ENCODE measurements around the gene SDK2.

SDK2 gene

DNA sequence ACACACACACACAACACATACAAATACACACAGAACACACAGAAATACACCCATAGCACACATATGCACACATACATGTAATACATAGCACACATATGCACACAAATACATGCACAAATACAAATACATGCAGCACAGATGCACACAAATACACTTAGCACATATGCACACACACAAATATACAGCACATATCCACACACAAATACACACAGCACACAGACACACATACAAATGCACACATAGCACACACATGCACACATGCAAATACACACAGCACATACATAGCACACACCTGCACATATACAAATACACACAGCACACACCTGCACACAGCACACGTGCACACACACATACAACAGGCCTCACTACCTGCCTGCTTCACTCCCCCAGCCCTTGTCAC is 49.6 kb downstream of the SDK2 start:
- H3K4me3 ChIP-seq (ENCODE audit: low read depth, low read length), result no peak overlapping the region
- no peaks in the 10 kb centered on the region for H3K36me3 ChIP-seq (ENCODE audit: control insufficient read depth in 2 of 2, insufficient read depth in 1 of 2, low read length in 2 of 2)
- no peak overlapping the region for H3K27ac ChIP-seq (ENCODE audit: extremely low read depth, low read depth, low read length)
- no peaks in the 10 kb centered on the region for H3K9me3 ChIP-seq (ENCODE audit: control insufficient read depth, insufficient read depth, low read depth, low read length)
- ChIA-PET CTCF (interaction anchor here (0.6 to 0.7 kb wide), 2 partner anchors 404 to 533 kb away, joined by 3 read pairs; no protein-coding TSS in a partner anchor), POLR2A (no interaction called here)
- no peak for TF ChIP-seq ZNF423 (tag by site-specific recombination; IDR thresholded peaks at IDR 0.05)
- no peak for TF ChIP-seq MYNN (tag by site-specific recombination; IDR thresholded peaks at IDR 0.05; ENCODE audit: borderline replicate concordance)
- TF ChIP-seq, protein P1, sequence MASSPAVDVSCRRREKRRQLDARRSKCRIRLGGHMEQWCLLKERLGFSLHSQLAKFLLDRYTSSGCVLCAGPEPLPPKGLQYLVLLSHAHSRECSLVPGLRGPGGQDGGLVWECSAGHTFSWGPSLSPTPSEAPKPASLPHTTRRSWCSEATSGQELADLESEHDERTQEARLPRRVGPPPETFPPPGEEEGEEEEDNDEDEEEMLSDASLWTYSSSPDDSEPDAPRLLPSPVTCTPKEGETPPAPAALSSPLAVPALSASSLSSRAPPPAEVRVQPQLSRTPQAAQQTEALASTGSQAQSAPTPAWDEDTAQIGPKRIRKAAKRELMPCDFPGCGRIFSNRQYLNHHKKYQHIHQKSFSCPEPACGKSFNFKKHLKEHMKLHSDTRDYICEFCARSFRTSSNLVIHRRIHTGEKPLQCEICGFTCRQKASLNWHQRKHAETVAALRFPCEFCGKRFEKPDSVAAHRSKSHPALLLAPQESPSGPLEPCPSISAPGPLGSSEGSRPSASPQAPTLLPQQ (tag by site-specific recombination; IDR thresholded peaks at IDR 0.05), result no peak
- no peak for TF ChIP-seq BCL11A (tag by site-specific recombination; IDR thresholded peaks at IDR 0.05; ENCODE audit: low read depth)
- TF ChIP-seq ZNF658 (tag by site-specific recombination; IDR thresholded peaks at IDR 0.05), result no peak
- TF ChIP-seq, protein P2, sequence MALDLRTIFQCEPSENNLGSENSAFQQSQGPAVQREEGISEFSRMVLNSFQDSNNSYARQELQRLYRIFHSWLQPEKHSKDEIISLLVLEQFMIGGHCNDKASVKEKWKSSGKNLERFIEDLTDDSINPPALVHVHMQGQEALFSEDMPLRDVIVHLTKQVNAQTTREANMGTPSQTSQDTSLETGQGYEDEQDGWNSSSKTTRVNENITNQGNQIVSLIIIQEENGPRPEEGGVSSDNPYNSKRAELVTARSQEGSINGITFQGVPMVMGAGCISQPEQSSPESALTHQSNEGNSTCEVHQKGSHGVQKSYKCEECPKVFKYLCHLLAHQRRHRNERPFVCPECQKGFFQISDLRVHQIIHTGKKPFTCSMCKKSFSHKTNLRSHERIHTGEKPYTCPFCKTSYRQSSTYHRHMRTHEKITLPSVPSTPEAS (tag by site-specific recombination; IDR thresholded peaks at IDR 0.05), result peak; percentile 65; the same call in 1 of the 2 replicates
- no peak for TF ChIP-seq ZNF10 (tag by site-specific recombination; IDR thresholded peaks at IDR 0.05)
- TF ChIP-seq KLF7 (tag by site-specific recombination; IDR thresholded peaks at IDR 0.05; ENCODE audit: borderline replicate concordance), result no peak
- no peaks in the 10 kb centered on the region for H3K4me1 ChIP-seq (ENCODE audit: control insufficient read depth, insufficient read depth, low read length)

DNA sequence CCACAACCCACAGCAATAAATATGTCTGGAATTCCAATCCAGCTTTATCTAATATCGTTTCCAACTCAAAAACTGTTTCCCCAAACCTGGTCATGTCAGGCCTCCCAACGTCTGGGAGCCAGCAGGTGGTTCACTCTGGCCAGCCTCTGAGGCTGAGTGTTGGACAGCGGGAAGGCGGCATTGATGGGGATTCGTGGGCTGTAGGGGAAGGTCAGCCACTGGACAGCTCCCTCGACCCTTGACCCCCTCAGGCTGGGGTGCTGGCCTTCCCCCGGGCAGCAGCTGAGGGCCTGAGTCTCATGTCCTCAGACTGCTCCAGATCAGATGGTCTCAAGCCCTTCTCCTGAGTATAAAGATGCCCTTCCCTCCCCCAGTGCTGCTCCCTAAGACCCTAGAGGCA is 50.2 kb downstream of the SDK2 start:
- POLR2A ChIA-PET, result no interaction called here
- no peaks in the 10 kb centered on the region for H3K9me3 ChIP-seq (ENCODE audit: control insufficient read depth, insufficient read depth, low read depth, low read length)
- CTCF ChIA-PET, result interaction anchor here (1.5 kb wide), 1 partner anchor 165 kb away, joined by 4 read pairs; no protein-coding TSS in a partner anchor

DNA sequence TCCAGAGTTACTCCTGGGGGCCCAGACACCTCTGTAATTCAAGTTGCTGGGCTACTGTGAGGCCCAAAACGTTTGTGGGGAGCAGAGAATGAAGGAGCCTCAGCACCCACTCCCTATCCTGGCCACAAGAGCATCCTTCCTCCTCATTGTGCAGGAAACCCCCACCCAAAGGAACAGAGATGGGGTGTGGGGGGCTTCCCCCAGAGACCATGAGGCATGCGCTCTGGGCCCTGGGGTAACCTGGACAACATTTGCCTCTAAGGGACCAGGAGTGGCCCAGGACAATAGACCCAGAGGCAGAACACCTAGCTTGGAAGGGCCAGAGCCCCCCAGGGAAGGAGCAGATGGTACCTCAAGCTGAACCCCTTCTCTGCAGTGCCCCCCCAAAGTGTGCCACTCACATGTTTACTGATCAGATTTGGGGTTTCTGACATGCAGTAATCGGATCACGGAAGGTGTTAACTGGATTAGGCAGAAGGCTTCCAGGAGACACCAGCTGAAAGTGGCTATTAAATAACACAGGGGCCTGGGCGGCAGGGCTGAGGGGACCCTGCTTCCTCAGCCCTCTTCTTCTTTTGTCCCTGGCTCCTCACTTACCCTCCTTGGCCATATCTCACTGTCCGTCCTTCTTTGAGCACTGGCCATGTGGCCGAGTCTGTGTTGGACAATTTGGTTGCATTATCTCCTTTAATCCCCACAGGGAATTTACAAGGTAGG is 50.8 kb downstream of the SDK2 start:
- H3K4me3 ChIP-seq (ENCODE audit: low read depth, low read length), result no peak overlapping the region
- H3K4me1 ChIP-seq (ENCODE audit: control insufficient read depth, insufficient read depth, low read length), result no peaks in the 10 kb centered on the region
- no peak for TF ChIP-seq ZNF791 (tag by site-specific recombination; IDR thresholded peaks at IDR 0.05)
- no peaks in the 10 kb centered on the region for H3K36me3 ChIP-seq (ENCODE audit: control insufficient read depth in 2 of 2, insufficient read depth in 1 of 2, low read length in 2 of 2)
- ChIA-PET CTCF (interaction anchor here (0.6 to 1.5 kb wide), 3 partner anchors 10 to 405 kb away, joined by 3 to 4 read pairs (median 4); no protein-coding TSS in a partner anchor), POLR2A (no interaction called here)
- H3K9me3 ChIP-seq (ENCODE audit: control insufficient read depth, insufficient read depth, low read depth, low read length), result no peaks in the 10 kb centered on the region
- H3K27ac ChIP-seq (ENCODE audit: extremely low read depth, low read depth, low read length), result no peak overlapping the region

More for the DNA sequence above, 50.2 kb downstream of the SDK2 start:
- no peak overlapping the region for H3K27ac ChIP-seq (ENCODE audit: extremely low read depth, low read depth, low read length)
- H3K4me3 ChIP-seq (ENCODE audit: low read depth, low read length), result no peak overlapping the region
- no peaks in the 10 kb centered on the region for H3K36me3 ChIP-seq (ENCODE audit: control insufficient read depth in 2 of 2, insufficient read depth in 1 of 2, low read length in 2 of 2)
- TF ChIP-seq, protein P3, sequence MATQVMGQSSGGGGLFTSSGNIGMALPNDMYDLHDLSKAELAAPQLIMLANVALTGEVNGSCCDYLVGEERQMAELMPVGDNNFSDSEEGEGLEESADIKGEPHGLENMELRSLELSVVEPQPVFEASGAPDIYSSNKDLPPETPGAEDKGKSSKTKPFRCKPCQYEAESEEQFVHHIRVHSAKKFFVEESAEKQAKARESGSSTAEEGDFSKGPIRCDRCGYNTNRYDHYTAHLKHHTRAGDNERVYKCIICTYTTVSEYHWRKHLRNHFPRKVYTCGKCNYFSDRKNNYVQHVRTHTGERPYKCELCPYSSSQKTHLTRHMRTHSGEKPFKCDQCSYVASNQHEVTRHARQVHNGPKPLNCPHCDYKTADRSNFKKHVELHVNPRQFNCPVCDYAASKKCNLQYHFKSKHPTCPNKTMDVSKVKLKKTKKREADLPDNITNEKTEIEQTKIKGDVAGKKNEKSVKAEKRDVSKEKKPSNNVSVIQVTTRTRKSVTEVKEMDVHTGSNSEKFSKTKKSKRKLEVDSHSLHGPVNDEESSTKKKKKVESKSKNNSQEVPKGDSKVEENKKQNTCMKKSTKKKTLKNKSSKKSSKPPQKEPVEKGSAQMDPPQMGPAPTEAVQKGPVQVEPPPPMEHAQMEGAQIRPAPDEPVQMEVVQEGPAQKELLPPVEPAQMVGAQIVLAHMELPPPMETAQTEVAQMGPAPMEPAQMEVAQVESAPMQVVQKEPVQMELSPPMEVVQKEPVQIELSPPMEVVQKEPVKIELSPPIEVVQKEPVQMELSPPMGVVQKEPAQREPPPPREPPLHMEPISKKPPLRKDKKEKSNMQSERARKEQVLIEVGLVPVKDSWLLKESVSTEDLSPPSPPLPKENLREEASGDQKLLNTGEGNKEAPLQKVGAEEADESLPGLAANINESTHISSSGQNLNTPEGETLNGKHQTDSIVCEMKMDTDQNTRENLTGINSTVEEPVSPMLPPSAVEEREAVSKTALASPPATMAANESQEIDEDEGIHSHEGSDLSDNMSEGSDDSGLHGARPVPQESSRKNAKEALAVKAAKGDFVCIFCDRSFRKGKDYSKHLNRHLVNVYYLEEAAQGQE (tag by site-specific recombination; IDR thresholded peaks at IDR 0.05), result peak; percentile 82
- TF ChIP-seq ZFP37 (tag by site-specific recombination; IDR thresholded peaks at IDR 0.05), result no peak
- H3K4me1 ChIP-seq (ENCODE audit: control insufficient read depth, insufficient read depth, low read length), result no peaks in the 10 kb centered on the region
